Measurements from ENCODE around the gene CYP27C1. TPM values are rescaled to one million over a fixed set of nuclear protein-coding genes. Genes with fewer than 3 reads are reported as not detected.

Gene CYP27C1
- polyA plus RNA-seq, 2 of the 4 experiments (the other 2 are of a cell fraction): 2.2 to 4.6 TPM

DNA sequence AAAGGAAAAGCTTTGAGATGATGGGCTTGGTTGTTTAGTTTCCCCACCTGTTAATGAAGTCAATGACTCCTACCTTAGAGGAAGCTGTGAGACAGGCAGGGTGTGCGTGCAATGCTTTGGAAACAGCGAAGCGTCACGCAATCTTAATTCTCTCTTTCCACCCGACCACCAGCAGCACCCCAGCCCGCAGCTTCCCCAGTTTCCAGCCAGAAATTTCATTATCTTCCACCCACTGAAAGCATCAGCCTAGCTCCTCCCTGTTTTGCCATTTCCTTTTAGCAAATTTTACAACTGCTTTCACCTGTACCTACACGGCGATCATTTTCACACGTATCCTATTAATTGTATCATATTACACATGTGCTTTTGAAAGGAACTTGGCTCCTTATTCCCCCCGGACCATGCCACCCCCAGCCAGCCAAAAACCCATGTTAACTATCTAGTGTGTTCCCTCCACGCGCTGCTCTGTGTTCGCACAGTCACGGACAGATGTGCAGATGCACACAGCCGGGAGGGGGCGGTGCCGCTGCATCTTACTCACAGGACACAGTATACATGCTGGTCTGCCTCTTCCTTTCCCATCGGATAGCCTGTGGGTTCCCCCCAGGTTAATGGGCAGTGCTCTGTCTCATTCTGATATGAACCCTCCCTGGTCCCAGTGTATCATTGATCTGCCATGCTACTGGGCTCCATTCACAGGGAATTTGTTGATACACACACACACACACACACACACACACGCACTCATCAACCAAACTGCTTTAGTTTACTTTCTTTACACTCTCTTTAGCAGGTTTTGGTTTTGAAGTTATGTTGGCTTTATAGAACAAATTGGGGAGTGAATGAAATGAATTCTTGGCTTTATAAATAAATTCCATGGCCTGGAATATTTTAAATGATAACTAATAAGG, 22.4 kb downstream of the CYP27C1 start:
- H3K4me2 ChIP-seq: peak overlapping the region; percentile 30
- TF ChIP-seq, protein P1, sequence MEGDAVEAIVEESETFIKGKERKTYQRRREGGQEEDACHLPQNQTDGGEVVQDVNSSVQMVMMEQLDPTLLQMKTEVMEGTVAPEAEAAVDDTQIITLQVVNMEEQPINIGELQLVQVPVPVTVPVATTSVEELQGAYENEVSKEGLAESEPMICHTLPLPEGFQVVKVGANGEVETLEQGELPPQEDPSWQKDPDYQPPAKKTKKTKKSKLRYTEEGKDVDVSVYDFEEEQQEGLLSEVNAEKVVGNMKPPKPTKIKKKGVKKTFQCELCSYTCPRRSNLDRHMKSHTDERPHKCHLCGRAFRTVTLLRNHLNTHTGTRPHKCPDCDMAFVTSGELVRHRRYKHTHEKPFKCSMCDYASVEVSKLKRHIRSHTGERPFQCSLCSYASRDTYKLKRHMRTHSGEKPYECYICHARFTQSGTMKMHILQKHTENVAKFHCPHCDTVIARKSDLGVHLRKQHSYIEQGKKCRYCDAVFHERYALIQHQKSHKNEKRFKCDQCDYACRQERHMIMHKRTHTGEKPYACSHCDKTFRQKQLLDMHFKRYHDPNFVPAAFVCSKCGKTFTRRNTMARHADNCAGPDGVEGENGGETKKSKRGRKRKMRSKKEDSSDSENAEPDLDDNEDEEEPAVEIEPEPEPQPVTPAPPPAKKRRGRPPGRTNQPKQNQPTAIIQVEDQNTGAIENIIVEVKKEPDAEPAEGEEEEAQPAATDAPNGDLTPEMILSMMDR (IDR thresholded peaks at IDR 0.05): peak; percentile 80
- TF ChIP-seq, protein P2, sequence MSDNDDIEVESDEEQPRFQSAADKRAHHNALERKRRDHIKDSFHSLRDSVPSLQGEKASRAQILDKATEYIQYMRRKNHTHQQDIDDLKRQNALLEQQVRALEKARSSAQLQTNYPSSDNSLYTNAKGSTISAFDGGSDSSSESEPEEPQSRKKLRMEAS (IDR thresholded peaks at IDR 0.05): peak; percentile 39; the same call in 1 of the 2 replicates
- peak; percentile 95 to 97 for TF ChIP-seq RAD21 (conservative IDR thresholded peaks at IDR 0.05 in 1 of 2, IDR thresholded peaks at IDR 0.05 in 1 of 2)
- TF ChIP-seq SMC3 (IDR thresholded peaks at IDR 0.05): peak; percentile 90
- TF ChIP-seq RFX5 (IDR thresholded peaks at IDR 0.05): no peak
- WGBS (ENCODE audit: missing lambda C conversion rate): 32% methylated on average over 19 of the region's 19 CpGs
- H3K4me3 ChIP-seq: no peak overlapping the region
- no peak overlapping the region for H3K27ac ChIP-seq
- DNase-seq (ENCODE audit: low read depth in 1 of 2, low spot score in 1 of 2): peak; percentile 65 to 79
- no peaks in the 10 kb centered on the region for H3K4me1 ChIP-seq
- ChIA-PET POLR2A (no interaction called here), CTCF (interaction anchor here (0.6 to 1.5 kb wide), 47 partner anchors 9 to 456 kb away, joined by 3 to 12 read pairs (median 4); partner anchors contain the start of gene ERCC3)
- ATAC-seq: peak; percentile 99 to 100
- FAIRE-seq: no peak
- 0 out of 3 replicates have a peak, but pooled peaks cover 5% of the 10 kb centered on the region for H3K9me3 ChIP-seq

DNA sequence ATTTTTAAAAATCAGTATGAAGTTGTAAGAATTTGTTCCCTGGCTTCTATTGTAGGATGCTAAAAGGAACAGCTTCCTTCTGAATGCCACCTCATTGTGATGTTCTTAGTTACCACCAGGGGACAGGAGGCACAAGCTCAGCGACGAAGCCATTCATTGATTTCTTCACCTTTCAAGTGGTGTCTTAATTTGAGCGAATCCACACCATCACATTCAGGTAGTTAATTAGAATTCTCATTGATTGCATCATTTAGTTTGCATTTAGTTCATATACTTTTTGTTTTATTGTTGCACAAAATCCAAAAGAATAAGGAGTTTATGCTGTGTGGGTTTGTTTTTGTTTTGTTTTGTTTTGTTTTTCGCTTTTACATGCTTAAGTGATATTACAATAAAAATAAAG, 23.1 kb downstream of the CYP27C1 start:
- Histone ChIP-seq H3K4me3 (no peak overlapping the region), H3K27ac (no peak overlapping the region), H3K4me1 (no peaks in the 10 kb centered on the region), H3K4me2 (no peak overlapping the region), H3K9me3 (0 out of 3 replicates have a peak, but pooled peaks cover 5% of the 10 kb centered on the region)
- FAIRE-seq (no peak), ATAC-seq (peak in 1 of 2 experiments; percentile 55; a peak in 3 of 6 replicates), DNase-seq (ENCODE audit: low read depth in 1 of 2, low spot score in 1 of 2) (peak in 1 of 2 experiments; percentile 46)
- 80% methylated on average over 4 of the region's 4 CpGs for WGBS (ENCODE audit: missing lambda C conversion rate)
- TF ChIP-seq RAD21 (conservative IDR thresholded peaks at IDR 0.05 in 1 of 2, IDR thresholded peaks at IDR 0.05 in 1 of 2) (peak in 1 of 2 experiments; percentile 59; a peak in 2 of 5 replicates), RARB (CRISPR knock-in tag; IDR thresholded peaks at IDR 0.05) (no peak), MAZ (IDR thresholded peaks at IDR 0.05; ENCODE audit: borderline replicate concordance, low read depth, low read length) (no peak), HOXA7 (CRISPR knock-in tag; IDR thresholded peaks at IDR 0.05) (no peak), ZSCAN20 (CRISPR knock-in tag; IDR thresholded peaks at IDR 0.05) (no peak), ZFP36 (IDR thresholded peaks at IDR 0.05; ENCODE audit: borderline replicate concordance, partially characterized antibody) (no peak), ZNF302 (CRISPR knock-in tag; IDR thresholded peaks at IDR 0.05) (no peak)
- TF ChIP-seq, protein P3, sequence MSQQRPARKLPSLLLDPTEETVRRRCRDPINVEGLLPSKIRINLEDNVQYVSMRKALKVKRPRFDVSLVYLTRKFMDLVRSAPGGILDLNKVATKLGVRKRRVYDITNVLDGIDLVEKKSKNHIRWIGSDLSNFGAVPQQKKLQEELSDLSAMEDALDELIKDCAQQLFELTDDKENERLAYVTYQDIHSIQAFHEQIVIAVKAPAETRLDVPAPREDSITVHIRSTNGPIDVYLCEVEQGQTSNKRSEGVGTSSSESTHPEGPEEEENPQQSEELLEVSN (IDR thresholded peaks at IDR 0.05; ENCODE audit: borderline replicate concordance, low read depth): no peak
- ChIA-PET CTCF (interaction anchor here (0.6 to 1.5 kb wide), 47 partner anchors 9 to 457 kb away, joined by 3 to 12 read pairs (median 4); partner anchors contain the start of gene ERCC3), POLR2A (no interaction called here)

DNA sequence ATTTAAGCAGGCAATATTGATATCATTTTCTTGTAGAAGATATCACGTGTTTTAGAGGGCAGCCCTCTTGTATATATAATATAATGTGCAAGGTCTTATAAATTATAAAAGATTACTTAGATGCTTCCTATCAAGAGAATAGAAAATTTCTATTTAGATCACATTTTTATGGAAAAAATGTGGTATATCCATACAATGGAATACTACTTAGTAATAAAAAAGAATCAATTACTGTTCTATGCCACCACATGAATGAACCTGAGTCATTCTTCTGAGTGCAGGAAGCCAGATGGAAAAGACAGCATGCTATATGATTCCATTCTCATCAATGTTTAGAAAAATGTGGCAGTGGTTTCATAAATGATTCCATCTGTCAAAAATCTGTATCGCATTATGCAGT, 23.6 kb downstream of the CYP27C1 start:
- Histone ChIP-seq H3K27ac (no peak overlapping the region), H3K4me1 (no peaks in the 10 kb centered on the region), H3K9me3 (0 out of 3 replicates have a peak, but pooled peaks cover 5% of the 10 kb centered on the region), H3K4me2 (no peak overlapping the region), H3K4me3 (no peak overlapping the region)
- ChIA-PET CTCF (interaction anchor here (1.1 to 1.5 kb wide), 12 partner anchors 9 to 454 kb away, joined by 3 to 7 read pairs (median 4); no protein-coding TSS in a partner anchor), POLR2A (no interaction called here)
- DNase-seq (ENCODE audit: low read depth in 1 of 2, low spot score in 1 of 2) (no peak), FAIRE-seq (no peak), ATAC-seq (no peak)
- TF ChIP-seq CBX8 (IDR thresholded peaks at IDR 0.05): no peak
- TF ChIP-seq TFCP2L1 (CRISPR knock-in tag; IDR thresholded peaks at IDR 0.05): no peak
- TF ChIP-seq FOSB (CRISPR knock-in tag; IDR thresholded peaks at IDR 0.05): no peak
- no peak for TF ChIP-seq NFE2L2 (conservative IDR thresholded peaks at IDR 0.05; ENCODE audit: low read length)
- 84% methylated on average over 2 of the region's 2 CpGs for WGBS (ENCODE audit: missing lambda C conversion rate)
